HepG2 (cell line): ENCODE measurements around the gene AOX1. TPM values are rescaled to one million over a fixed set of nuclear protein-coding genes. Genes with fewer than 3 reads are reported as not detected.

ENCODE experiments used
- CC2D1A ChIP-seq: sonication (generic); formaldehyde crosslinking; IDR thresholded peaks from 2 replicates; pipeline ENCODE4 v1.8.1; 2023; ENCODE audit warnings: mild to moderate bottlenecking, missing genetic modification reagents
- DDIT3 ChIP-seq: sonication (generic); formaldehyde crosslinking; IDR thresholded peaks from 2 replicates; pipeline ENCODE4 v1.4.0; 2020; ENCODE audit warnings: mild to moderate bottlenecking, missing genetic modification reagents
- FOXO1 ChIP-seq: sonication (generic); formaldehyde crosslinking; IDR thresholded peaks from 2 replicates; pipeline ENCODE4 v1.4.0; 2020; ENCODE audit warnings: missing genetic modification reagents
- NFIB ChIP-seq: sonication (generic); formaldehyde crosslinking; IDR thresholded peaks from 2 replicates; pipeline ENCODE4 v1.9.0; 2021; ENCODE audit warnings: missing genetic modification reagents, mild to moderate bottlenecking, borderline replicate concordance
- PHF20 ChIP-seq: sonication (generic); formaldehyde crosslinking; IDR thresholded peaks from 2 replicates; pipeline ENCODE4 v1.5.0; 2020; ENCODE audit warnings: mild to moderate bottlenecking, missing genetic modification reagents
- POLR2G ChIP-seq: fragments of 200-400 bp; formaldehyde crosslinking; IDR thresholded peaks from 2 replicates; pipeline ENCODE4 v1.6.1; 2018; ENCODE audit warnings: mild to moderate bottlenecking, low read depth, low read length, moderate library complexity
- PTBP1 ChIP-seq: fragments of 200-400 bp; formaldehyde crosslinking; IDR thresholded peaks from 2 replicates; pipeline ENCODE4 v1.6.1; 2018; ENCODE audit warnings: low read length, low read depth; ENCODE audit not compliant: poor library complexity, severe bottlenecking
- SALL1 ChIP-seq: sonication (generic); formaldehyde crosslinking; IDR thresholded peaks from 2 replicates; pipeline ENCODE4 v1.8.0; 2022; ENCODE audit warnings: mild to moderate bottlenecking, missing genetic modification reagents
- SIX4 ChIP-seq: sonication (generic); formaldehyde crosslinking; IDR thresholded peaks from 2 replicates; pipeline ENCODE4 v1.4.0; 2020; ENCODE audit warnings: missing genetic modification reagents
- SP1 ChIP-seq, 2 experiments: fragments of 450-650 bp in 1 of 2; sonication (generic) in 1 of 2; formaldehyde crosslinking in 1 of 2; IDR thresholded peaks; 2 replicates each; pipeline versions ENCODE4 v1.4.0 to v1.6.1; 2016 to 2020; ENCODE audit warnings: missing genetic modification reagents in 1 of 2
- YEATS4 ChIP-seq: sonication (generic); formaldehyde crosslinking; IDR thresholded peaks from 2 replicates; pipeline ENCODE4 v1.4.0; 2020; ENCODE audit warnings: missing genetic modification reagents, borderline replicate concordance
- ZFP1 ChIP-seq: IDR thresholded peaks from 2 replicates; pipeline ENCODE4 v1.6.1; 2016
- ZFP36L2 ChIP-seq: sonication (generic); formaldehyde crosslinking; IDR thresholded peaks from 2 replicates; pipeline ENCODE4 v1.4.0; 2020; ENCODE audit warnings: missing genetic modification reagents
- ZFYVE20 ChIP-seq: sonication (generic); formaldehyde crosslinking; IDR thresholded peaks from 2 replicates; pipeline ENCODE4 v1.8.0; 2023; ENCODE audit warnings: low read depth, mild to moderate bottlenecking, moderate library complexity, missing genetic modification reagents, borderline replicate concordance
- ZNF407 ChIP-seq: sonication (generic); formaldehyde crosslinking; IDR thresholded peaks from one replicate; pipeline ENCODE4 v1.5.1; 2020; ENCODE audit warnings: mild to moderate bottlenecking, missing genetic modification reagents; ENCODE audit errors: not compliant biosample characterization
- ZNF431 ChIP-seq: sonication (generic); formaldehyde crosslinking; IDR thresholded peaks from 2 replicates; pipeline ENCODE4 v1.9.0; 2022; ENCODE audit warnings: missing genetic modification reagents, low read depth, mild to moderate bottlenecking, borderline replicate concordance
- ZNF605 ChIP-seq: sonication (generic); formaldehyde crosslinking; IDR thresholded peaks from 2 replicates; pipeline ENCODE4 v1.8.0; 2022; ENCODE audit warnings: mild to moderate bottlenecking, missing genetic modification reagents
- ZNF773 ChIP-seq: sonication (generic); formaldehyde crosslinking; IDR thresholded peaks from 2 replicates; pipeline ENCODE4 v1.4.0; 2020; ENCODE audit warnings: missing genetic modification reagents, borderline replicate concordance
- ZNF780A ChIP-seq: sonication (generic); formaldehyde crosslinking; IDR thresholded peaks from 2 replicates; pipeline ENCODE4 v1.8.0; 2022; ENCODE audit warnings: mild to moderate bottlenecking, missing genetic modification reagents, moderate library complexity
- ZSCAN21 ChIP-seq: sonication (generic); formaldehyde crosslinking; IDR thresholded peaks from 2 replicates; pipeline ENCODE4 v1.8.0; 2022; ENCODE audit warnings: mild to moderate bottlenecking, missing genetic modification reagents, moderate library complexity, borderline replicate concordance
- polyA plus RNA-seq, 8 experiments: library from polyadenylated mRNA; depleted of rRNA in 3 of 8; stranded (reverse) in 7 of 8; unstranded in 1 of 8; fragments of >200 nt; fragmentation: Illumina TruSeq in 4 of 8; extraction: Trizol in 4 of 8; gene quantifications; 2 replicates each; pipeline versions ENCODE4 v1.2.1 to v1.2.3, GENCODE V29; 2011 to 2016; ENCODE audit warnings: low read depth in 4 of 8, missing spikeins in 1 of 8, mixed read lengths in 1 of 8; ENCODE audit not compliant: insufficient read depth in 1 of 8
- total RNA-seq, 5 experiments: library from RNA; depleted of rRNA; stranded (reverse); fragments of >200 nt; fragmentation: Illumina TruSeq; extraction: Trizol; gene quantifications; 2 replicates each; pipeline ENCODE4 v1.2.3, GENCODE V29; 2016; ENCODE audit warnings: low read depth in 1 of 5
- TF ChIP-seq, protein P1 (sequence below), 2 experiments: fragments of 450-650 bp in 1 of 2; sonication (generic) in 1 of 2; formaldehyde crosslinking; IDR thresholded peaks; 2 replicates each; pipeline versions ENCODE4 v1.5.0 to v1.8.0; 2020 to 2022; ENCODE audit warnings: mild to moderate bottlenecking in 1 of 2, missing genetic modification reagents in 1 of 2

AOX1 gene
- total and polyA plus RNA-seq, 2 of the 13 experiments (the other 11 are each of a cell fraction or from before 2014, with no cell fraction given): 9.2 to 18.0 TPM

- no peak for TF ChIP-seq ZNF407 (CRISPR knock-in tag)
- no peak for TF ChIP-seq YEATS4
- no peak for TF ChIP-seq CC2D1A (CRISPR knock-in tag)
- TF ChIP-seq ZSCAN21: no peak
- no peak for TF ChIP-seq ZNF605 (CRISPR knock-in tag)
- peak; percentile 70; the same call in 1 of the 2 replicates for TF ChIP-seq SALL1 (CRISPR knock-in tag)
- no peak for TF ChIP-seq NFIB (CRISPR knock-in tag)
- no peak; the same call in 1 of the 2 replicates for TF ChIP-seq ZNF431 (CRISPR knock-in tag)
- TF ChIP-seq SIX4 (CRISPR knock-in tag): no peak
- TF ChIP-seq, protein P1, sequence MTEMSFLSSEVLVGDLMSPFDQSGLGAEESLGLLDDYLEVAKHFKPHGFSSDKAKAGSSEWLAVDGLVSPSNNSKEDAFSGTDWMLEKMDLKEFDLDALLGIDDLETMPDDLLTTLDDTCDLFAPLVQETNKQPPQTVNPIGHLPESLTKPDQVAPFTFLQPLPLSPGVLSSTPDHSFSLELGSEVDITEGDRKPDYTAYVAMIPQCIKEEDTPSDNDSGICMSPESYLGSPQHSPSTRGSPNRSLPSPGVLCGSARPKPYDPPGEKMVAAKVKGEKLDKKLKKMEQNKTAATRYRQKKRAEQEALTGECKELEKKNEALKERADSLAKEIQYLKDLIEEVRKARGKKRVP (CRISPR knock-in tag; IDR thresholded peaks at IDR 0.05): peak in 1 of 2 experiments; percentile 30; a peak in 2 of 4 replicates
- TF ChIP-seq DDIT3 (CRISPR knock-in tag): no peak
- TF ChIP-seq ZFYVE20 (CRISPR knock-in tag): no peak
- peak; percentile 74; the same call in 1 of the 2 replicates for TF ChIP-seq FOXO1
- TF ChIP-seq SP1 (IDR thresholded peaks at IDR 0.05): no peak
- TF ChIP-seq SP1 (CRISPR knock-in tag; IDR thresholded peaks at IDR 0.05): no peak
- TF ChIP-seq ZFP1 (CRISPR knock-in tag): no peak; the same call in 1 of the 2 replicates
- no peak for TF ChIP-seq ZNF773 (CRISPR knock-in tag)
- TF ChIP-seq PTBP1: no peak
- no peak for TF ChIP-seq ZNF780A (CRISPR knock-in tag)
- no peak for TF ChIP-seq PHF20 (CRISPR knock-in tag)
- TF ChIP-seq POLR2G: no peak
- no peak for TF ChIP-seq ZFP36L2 (CRISPR knock-in tag)
These were observed 116.9 kb downstream of the AOX1 start (continued) for GRCh38 chr2:200702646-200703118.
